Omental fat pad (tissue), 4 donors: Measurements from ENCODE around the gene NWD2. TPM values are rescaled to one million over a fixed set of nuclear protein-coding genes. Genes with fewer than 3 reads are reported as not detected.
"Not testable (repeated sequence)": the region's sequence is repeated elsewhere in the genome, so short reads cannot be mapped to it uniquely, and the experiment has no call there.

Experiments
- ATAC-seq: fragments of 150-250 bp; one replicate; pipeline ENCODE4 v1.9.1; 2016; ENCODE audit warnings: mild to moderate bottlenecking, moderate library complexity; ENCODE audit not compliant: low FRiP score
- DNase-seq: peaks from one replicate; pipeline ENCODE4 v3.0.0-alpha.2; 2019; ENCODE audit warnings: low spot score
- CTCF ChIP-seq, 3 donors: fragments of 450-650 bp; IDR thresholded peaks; one replicate each; pipeline ENCODE4 v1.5.1; 2016 to 2017; ENCODE audit warnings: antibody characterized with exemption in 3 of 3, mild to moderate bottlenecking in 3 of 3, moderate library complexity in 2 of 3
- total RNA-seq, 4 donors: library from RNA; depleted of rRNA; stranded (reverse); fragments of >200 nt; gene quantifications; one replicate each; pipeline ENCODE4 v1.1.0, GENCODE V29; 2016

Gene NWD2
- total RNA-seq: 10 to 100 TPM in 2 of 4 donors, 1 to 10 TPM in 2; 2.0 to 21.2 (median 11.4) TPM

GRCh38 chr4:37244583-37245390 is at the start of gene NWD2:
Gene NWD2, plus strand, starts transcription at chr4:37244743. Its CDS starts 325 bp downstream, at chr4:37245068.
- TF ChIP-seq CTCF (IDR thresholded peaks at IDR 0.05): no peak
- ATAC-seq: peak; percentile 59
- no peak for DNase-seq

- ATAC-seq (no peak), DNase-seq (no peak)
- TF ChIP-seq CTCF (IDR thresholded peaks at IDR 0.05): no peak
These were observed 46.6 kb upstream of the NWD2 start for GRCh38 chr4:37197899-37198298.

- DNase-seq, ATAC-seq: not testable (repeated sequence)
These were observed 39.8 kb upstream of the NWD2 start for GRCh38 chr4:37204740-37205139.

GRCh38 chr4:37216209-37216608 is 28.3 kb upstream of the NWD2 start:
- no peak for DNase-seq
- TF ChIP-seq CTCF (IDR thresholded peaks at IDR 0.05): no peak
- ATAC-seq: no peak

GRCh38 chr4:37219242-37219641 is 25.3 kb upstream of the NWD2 start:
- no peak for TF ChIP-seq CTCF (IDR thresholded peaks at IDR 0.05)
- ATAC-seq: peak; percentile 68
- DNase-seq: no peak

- TF ChIP-seq CTCF (IDR thresholded peaks at IDR 0.05): no peak
- no peak for DNase-seq
- ATAC-seq: peak; percentile 21
These were observed 24.6 kb upstream of the NWD2 start for GRCh38 chr4:37219990-37220389.

- no peak for TF ChIP-seq CTCF (IDR thresholded peaks at IDR 0.05)
- no peak for ATAC-seq
- no peak for DNase-seq
These were observed 23.9 kb upstream of the NWD2 start for GRCh38 chr4:37220685-37221084.
